Calu3 (cell line): ENCODE data around the gene STRIP1. TPM values are rescaled to one million over a fixed set of nuclear protein-coding genes. Genes with fewer than 3 reads are reported as not detected.
A peak's percentile ranks its signal among the peaks of the same experiment; 100 is the strongest.
"Not testable (repeated sequence)": the region's sequence is repeated elsewhere in the genome, so short reads cannot be mapped to it uniquely, and the experiment has no call there.

Experiments used
- BruUV-seq: library from RNA; stranded (reverse); fragments of 400-500 nt; replicated peaks from 2 replicates; lab custom pipeline; 2021; lab: Mats Ljungman, UMichigan
- CTCF ChIA-PET: fragments of 300-600 bp; sonication (Branson Sonifier 250); formaldehyde crosslinking; loops from one replicate; lab custom pipeline; 2022; ENCODE audit warnings: antibody characterized with exemption; lab: Charles Lee
- DNase-seq: peaks from one replicate; pipeline ENCODE4 v3.0.0; 2022
- H3K27ac Mint-ChIP-seq: one replicate; pipeline ENCODE4 v1.8.0; 2022; ENCODE audit warnings: mixed read lengths; ENCODE audit not compliant: unreplicated experiment
- H3K27me3 Mint-ChIP-seq: one replicate; pipeline ENCODE4 v1.8.0; 2022; ENCODE audit warnings: mixed read lengths; ENCODE audit not compliant: unreplicated experiment
- H3K36me3 Mint-ChIP-seq: one replicate; pipeline ENCODE4 v1.8.0; 2022; ENCODE audit warnings: mild to moderate bottlenecking, moderate library complexity, mixed read lengths; ENCODE audit not compliant: insufficient read depth, unreplicated experiment
- H3K4me1 Mint-ChIP-seq: one replicate; pipeline ENCODE4 v1.8.0; 2022; ENCODE audit warnings: mild to moderate bottlenecking, low read depth, mixed read lengths; ENCODE audit not compliant: unreplicated experiment
- H3K4me3 Mint-ChIP-seq: one replicate; pipeline ENCODE4 v1.8.0; 2022; ENCODE audit warnings: mild to moderate bottlenecking, low read depth, moderate library complexity, mixed read lengths; ENCODE audit not compliant: unreplicated experiment
- H3K9me3 Mint-ChIP-seq: one replicate; pipeline ENCODE4 v1.8.0; 2022; ENCODE audit warnings: low read depth, mixed read lengths; ENCODE audit not compliant: unreplicated experiment
- CTCF ChIP-seq: fragments of 200-600 bp; IDR thresholded peaks from one replicate; pipeline ENCODE4 v1.8.0; 2022; ENCODE audit warnings: antibody characterized with exemption; ENCODE audit not compliant: unreplicated experiment
- intact Hi-C: fragments of 100-400 bp; cut with micrococcal nuclease; formaldehyde crosslinking; loops from one replicate; pipeline ENCODE4 v1.10.0; 2022; ENCODE audit not compliant: unreplicated experiment
- total RNA-seq: library from RNA; stranded (reverse); gene quantifications from 2 replicates; pipeline ENCODE4 v1.2.3, GENCODE V29; 2022

STRIP1 gene
- total RNA-seq, 1 experiment from 2014 or later, result 27.5 TPM

- CTCF ChIA-PET, result no interaction called here
- TF ChIP-seq CTCF, result no peak
- no peak for DNase-seq
- intact Hi-C loops, result no loop called here
- Mint-ChIP-seq H3K4me1 (no peaks in the 10 kb centered on the region), H3K27ac (no peak overlapping the region), H3K9me3 (no peaks in the 10 kb centered on the region), H3K27me3 (no peaks in the 10 kb centered on the region), H3K4me3 (no peak overlapping the region), H3K36me3 (peaks cover 21% of the 10 kb centered on the region)
- no TSS peak for BruUV-seq
Measured at GRCh38 chr1:110018396-110018795, 16.0 kb upstream of the STRIP1 start.

- H3K27me3 Mint-ChIP-seq, result no peaks in the 10 kb centered on the region
- H3K27ac Mint-ChIP-seq, result no peak overlapping the region
- H3K9me3 Mint-ChIP-seq, result no peaks in the 10 kb centered on the region
- BruUV-seq, result no TSS peak
- intact Hi-C loops, result no loop called here
- H3K4me1 Mint-ChIP-seq, result no peaks in the 10 kb centered on the region
- no peak overlapping the region for H3K4me3 Mint-ChIP-seq
- peaks cover 19% of the 10 kb centered on the region for H3K36me3 Mint-ChIP-seq
- no peak for TF ChIP-seq CTCF
- CTCF ChIA-PET, result interaction anchor here (0.5 kb wide), 1 partner anchor 461 kb away, joined by 3 read pairs; no protein-coding TSS in a partner anchor
- no peak for DNase-seq
Measured at GRCh38 chr1:110019770-110020169, 14.7 kb upstream of the STRIP1 start.

GRCh38 chr1:110021285-110021684, 13.1 kb upstream of the STRIP1 start:
- Mint-ChIP-seq H3K36me3 (peaks cover 16% of the 10 kb centered on the region), H3K4me3 (no peak overlapping the region), H3K4me1 (no peaks in the 10 kb centered on the region), H3K27me3 (no peaks in the 10 kb centered on the region), H3K9me3 (no peaks in the 10 kb centered on the region), H3K27ac (no peak overlapping the region)
- TF ChIP-seq CTCF, result no peak
- intact Hi-C loops, result no loop called here
- no TSS peak for BruUV-seq
- CTCF ChIA-PET, result no interaction called here
- no peak for DNase-seq

- no peaks in the 10 kb centered on the region for H3K27me3 Mint-ChIP-seq
- H3K9me3 Mint-ChIP-seq, result no peaks in the 10 kb centered on the region
- CTCF ChIA-PET, result no interaction called here
- H3K27ac Mint-ChIP-seq, result peak overlapping the region; percentile 7
- no TSS peak for BruUV-seq
- no peaks in the 10 kb centered on the region for H3K4me1 Mint-ChIP-seq
- no peak overlapping the region for H3K4me3 Mint-ChIP-seq
- no peak for DNase-seq
- TF ChIP-seq CTCF, result no peak
- peaks cover 14% of the 10 kb centered on the region for H3K36me3 Mint-ChIP-seq
- intact Hi-C loops, result no loop called here
Measured at GRCh38 chr1:110024613-110025012, 9.8 kb upstream of the STRIP1 start.

GRCh38 chr1:110030687-110031086, 3.7 kb upstream of the STRIP1 start:
- H3K9me3 Mint-ChIP-seq, DNase-seq, H3K27me3 Mint-ChIP-seq, CTCF ChIA-PET, BruUV-seq, H3K27ac Mint-ChIP-seq, intact Hi-C loops: not testable (repeated sequence)
- peaks cover 18% of the 10 kb centered on the region for H3K36me3 Mint-ChIP-seq
- peak overlapping the region; percentile 47 for H3K4me3 Mint-ChIP-seq
- H3K4me1 Mint-ChIP-seq, result peaks cover 28% of the 10 kb centered on the region
